ENCODE measurements around the gene RENBP.

The RENBP gene

GRCh38 chrX:153953342-153953830, 8.9 kb upstream of the RENBP start:
- no peak for DNase-seq

DNA sequence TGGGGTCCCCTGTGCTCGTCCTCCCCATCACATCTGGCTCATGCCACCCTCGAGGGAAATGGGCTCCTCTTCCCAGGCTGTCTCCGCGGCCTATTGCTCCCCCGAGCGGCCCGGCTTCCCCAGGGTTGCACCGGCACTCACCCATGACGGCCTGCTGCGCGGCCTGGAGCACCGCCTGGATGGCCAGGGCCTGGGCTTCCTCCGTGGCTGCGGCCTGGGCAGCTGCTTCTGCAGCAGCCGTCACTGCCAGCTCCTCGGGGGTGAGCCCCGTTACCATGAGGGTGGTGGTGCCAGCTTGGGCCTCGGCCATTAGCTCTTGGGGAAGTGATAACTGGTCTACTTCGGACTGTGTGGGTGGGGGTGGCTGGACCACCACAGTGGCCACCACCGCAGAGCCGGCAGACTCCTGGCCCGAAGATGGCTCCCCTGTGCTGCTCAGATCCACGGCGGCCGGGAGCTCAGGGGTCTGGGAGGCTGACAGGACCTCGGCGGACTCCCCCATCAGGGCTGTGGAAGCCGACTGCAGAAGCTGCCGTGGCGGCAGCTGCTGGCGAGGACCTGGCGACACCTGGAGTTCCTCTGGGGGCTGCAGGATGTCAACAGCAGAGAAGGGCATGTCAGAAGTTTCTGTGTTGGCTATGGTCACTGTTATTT, 8.1 kb upstream of the RENBP start:
- DNase-seq: no peak

DNA sequence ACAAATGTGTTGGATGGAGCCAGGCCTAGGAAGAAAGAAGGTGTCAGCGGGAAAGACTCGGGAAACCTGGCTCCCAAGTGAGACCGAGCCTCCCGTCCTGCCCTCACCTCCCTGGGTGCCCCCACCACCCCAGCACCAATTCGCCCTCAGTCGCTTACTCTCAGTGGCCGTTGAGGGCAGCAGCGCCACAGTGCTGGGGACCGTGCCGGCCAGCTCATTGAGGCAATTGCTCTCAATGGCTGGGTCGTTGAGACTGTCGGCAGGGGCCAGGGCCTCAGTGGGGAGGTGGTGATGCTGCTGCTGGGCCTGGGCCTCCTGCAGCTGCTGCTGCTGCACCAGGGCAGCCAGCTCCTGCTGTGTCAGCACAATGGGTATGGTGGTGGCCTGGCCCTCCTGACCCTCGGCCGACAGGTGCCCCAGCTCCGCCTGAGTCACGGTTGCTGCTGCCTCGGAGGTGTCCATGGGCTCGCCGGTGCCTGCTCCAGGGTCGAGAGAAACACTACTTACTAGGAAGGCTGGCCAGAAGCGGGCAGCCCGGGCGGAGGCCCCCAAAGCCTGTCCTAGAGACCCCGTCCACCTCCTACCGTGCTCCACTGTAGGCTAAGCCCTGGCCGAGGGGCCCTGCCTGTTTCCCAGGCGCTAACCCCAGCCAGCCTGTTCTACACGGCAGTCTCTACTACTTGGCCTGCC, 7.4 kb upstream of the RENBP start:
- DNase-seq: no peak

- no peak for DNase-seq
Observed at GRCh38 chrX:153950127-153950526, 5.7 kb upstream of the RENBP start.

- no peak for DNase-seq
Observed at GRCh38 chrX:153948847-153949805, 4.7 kb upstream of the RENBP start.

- no peak for DNase-seq
Observed at GRCh38 chrX:153948002-153948466, 3.6 kb upstream of the RENBP start.

- DNase-seq: peak; percentile 15 to 71
Observed at GRCh38 chrX:153947009-153947769, 2.7 kb upstream of the RENBP start.

DNA sequence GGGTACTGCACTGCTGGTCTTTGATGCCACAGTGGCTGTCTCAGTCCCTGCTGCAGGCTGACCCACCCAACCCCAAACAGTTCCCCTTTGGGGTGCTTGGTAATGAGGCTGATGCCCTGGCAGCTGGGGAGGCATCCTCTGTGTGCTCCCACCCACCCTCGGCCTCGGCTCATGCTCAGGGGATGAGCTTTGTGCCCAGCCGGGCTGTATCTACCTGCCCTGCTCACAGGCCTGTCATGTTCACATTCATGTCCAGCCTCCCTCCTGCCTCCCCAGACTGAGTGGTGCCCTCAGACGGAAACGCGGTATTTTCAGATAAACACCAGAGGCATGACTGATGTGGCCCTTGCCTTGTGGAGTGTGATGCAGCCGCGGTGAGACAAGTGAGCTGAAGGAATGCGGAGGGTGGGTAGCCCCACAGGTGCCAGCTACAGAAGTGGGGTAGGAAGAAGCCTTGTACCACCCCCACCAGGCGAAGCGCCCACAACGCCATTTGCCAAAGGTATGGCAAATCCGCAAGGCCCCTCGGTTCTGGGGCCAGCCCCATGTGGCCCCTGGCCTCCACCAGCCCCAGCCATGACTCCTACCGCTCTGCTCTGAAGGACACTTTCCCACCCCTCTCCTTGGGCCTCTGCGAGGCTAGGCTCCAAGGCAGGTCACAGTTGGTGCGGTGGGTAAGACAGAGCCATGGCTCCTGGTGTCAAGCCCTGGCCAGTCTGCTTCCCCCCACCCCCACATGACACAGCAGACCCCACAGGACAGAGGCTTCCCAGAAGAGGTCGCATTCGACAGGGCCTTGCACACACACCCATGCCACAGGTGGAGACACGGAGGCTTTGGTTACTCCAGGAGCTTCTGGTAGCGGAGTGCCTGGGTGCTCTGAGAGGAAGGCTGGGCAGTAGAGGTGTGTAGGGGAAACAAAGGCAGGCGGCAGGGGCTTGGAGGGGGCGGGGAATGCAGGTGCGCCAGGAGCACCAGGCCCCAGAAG, 1.8 kb upstream of the RENBP start:
- no peak for DNase-seq

DNA sequence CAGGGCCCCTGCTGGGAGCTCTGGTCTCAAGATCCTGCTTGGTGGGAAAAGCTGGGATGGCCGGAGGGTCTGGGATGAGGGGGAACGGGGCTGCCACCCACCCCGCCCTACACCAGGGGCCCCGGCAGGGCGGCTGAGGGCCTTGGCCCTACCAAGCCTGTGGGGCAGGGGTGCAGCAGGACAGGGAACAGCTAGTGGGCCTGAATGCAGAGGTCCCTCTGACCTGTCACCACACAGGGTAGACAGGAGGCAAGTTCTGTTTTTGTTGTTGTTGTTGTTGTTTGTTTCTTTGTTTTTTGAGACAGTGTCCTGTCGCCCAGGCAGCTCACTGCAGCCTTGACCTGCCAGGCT, 332 bp upstream of the RENBP start:
- no peak for DNase-seq

GRCh38 chrX:153941336-153942252, 2.8 kb downstream of the RENBP start:
- no peak for DNase-seq

DNA sequence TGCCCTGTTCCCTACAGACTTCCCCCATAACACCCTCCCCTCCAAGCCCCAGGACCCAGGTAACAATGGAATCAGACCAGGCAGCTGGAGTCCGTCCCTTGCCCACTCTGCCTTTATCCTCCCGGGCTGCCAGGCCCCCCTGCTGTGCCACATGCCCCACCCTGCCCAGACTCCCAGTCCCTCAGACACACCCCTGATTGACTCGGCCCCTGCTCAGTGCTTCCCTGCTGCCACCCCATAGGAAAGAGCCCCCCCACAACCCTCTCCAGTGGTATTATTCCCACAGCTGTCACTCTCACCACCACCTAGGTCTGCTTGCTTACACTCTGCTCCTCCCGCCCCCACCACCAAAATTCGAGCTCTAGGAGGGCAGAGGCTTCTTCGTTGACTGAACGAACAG, 4.9 kb downstream of the RENBP start:
- no peak for DNase-seq

GRCh38 chrX:153938226-153938786, 6.1 kb downstream of the RENBP start:
- DNase-seq: no peak

GRCh38 chrX:153937056-153937455, 7.4 kb downstream of the RENBP start:
- DNase-seq: no peak

- DNase-seq: no peak
Observed at GRCh38 chrX:153935326-153935851, 9.1 kb downstream of the RENBP start.

- peak; percentile 22 to 43 for DNase-seq
Observed at GRCh38 chrX:153934762-153935325, 9.6 kb downstream of the RENBP start, which contains the start of gene NAA10. Gene NAA10 (minus strand): TSS chrX:153935037. CDS start chrX:153934904, 133 bp downstream.

DNA sequence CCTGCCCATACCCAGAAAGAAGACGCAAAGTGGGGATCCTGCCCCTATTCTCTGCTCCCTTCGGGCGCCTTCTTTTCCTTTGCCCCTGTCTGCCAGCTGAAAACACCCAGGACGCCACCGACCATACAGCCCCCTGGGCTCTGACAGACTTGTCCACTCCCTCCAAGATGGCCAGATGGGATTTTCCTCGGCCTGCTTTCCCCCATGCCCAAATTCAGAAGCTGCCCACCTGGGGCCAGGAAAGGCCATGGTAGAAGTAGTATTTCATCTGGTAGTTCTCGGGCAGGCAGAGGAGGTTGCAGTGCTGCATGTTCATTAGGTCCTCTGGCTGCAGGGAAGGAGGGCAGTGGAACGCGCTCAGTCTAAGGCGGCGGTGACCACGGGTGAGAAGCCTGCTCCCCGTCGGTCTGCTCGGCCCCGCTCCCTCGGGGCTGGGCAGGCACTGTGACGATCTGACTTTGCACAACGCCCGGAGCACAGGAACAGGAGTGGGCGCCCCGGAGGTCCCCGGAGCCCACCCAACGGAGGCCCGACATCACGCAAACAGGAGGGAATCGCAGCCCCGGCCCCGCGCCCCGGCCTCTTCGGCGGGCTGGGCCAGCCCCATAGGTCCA, 10.2 kb downstream of the RENBP start:
- DNase-seq: no peak

DNA sequence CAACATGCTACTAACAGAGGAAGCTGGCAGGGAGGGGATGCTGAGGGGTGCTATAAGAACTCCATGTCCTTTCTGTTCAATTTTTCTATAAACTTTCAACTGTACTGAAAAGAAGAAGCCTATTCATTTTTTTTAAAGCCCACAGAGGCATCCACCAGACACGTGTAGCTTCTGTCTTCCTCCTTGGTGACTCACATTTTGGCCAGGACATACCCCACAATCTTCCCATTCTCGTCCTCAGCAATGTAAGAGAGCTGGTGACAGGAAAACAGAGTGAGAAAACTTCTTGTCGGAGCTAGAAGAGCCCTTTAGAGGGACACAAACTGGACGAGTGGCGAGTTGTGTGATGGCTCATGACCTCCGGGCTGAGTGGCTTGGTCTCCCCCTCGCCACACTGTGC, 10.7 kb downstream of the RENBP start:
- DNase-seq: no peak

- DNase-seq: no peak
Observed at GRCh38 chrX:153932220-153932915, 12.1 kb downstream of the RENBP start.

Data from SW 1271 (cell line).